IPS DF 19.7 (cell line): ENCODE measurements around the gene ARHGEF11.
"Not testable (repeated sequence)": the region's sequence is repeated elsewhere in the genome, so short reads cannot be mapped to it uniquely, and the experiment has no call there.

Experiments used
- DNase-seq: peaks from one replicate; pipeline ENCODE4 v3.0.0-alpha.2; 2013; ENCODE audit warnings: low read depth, low spot score

The ARHGEF11 gene

DNA sequence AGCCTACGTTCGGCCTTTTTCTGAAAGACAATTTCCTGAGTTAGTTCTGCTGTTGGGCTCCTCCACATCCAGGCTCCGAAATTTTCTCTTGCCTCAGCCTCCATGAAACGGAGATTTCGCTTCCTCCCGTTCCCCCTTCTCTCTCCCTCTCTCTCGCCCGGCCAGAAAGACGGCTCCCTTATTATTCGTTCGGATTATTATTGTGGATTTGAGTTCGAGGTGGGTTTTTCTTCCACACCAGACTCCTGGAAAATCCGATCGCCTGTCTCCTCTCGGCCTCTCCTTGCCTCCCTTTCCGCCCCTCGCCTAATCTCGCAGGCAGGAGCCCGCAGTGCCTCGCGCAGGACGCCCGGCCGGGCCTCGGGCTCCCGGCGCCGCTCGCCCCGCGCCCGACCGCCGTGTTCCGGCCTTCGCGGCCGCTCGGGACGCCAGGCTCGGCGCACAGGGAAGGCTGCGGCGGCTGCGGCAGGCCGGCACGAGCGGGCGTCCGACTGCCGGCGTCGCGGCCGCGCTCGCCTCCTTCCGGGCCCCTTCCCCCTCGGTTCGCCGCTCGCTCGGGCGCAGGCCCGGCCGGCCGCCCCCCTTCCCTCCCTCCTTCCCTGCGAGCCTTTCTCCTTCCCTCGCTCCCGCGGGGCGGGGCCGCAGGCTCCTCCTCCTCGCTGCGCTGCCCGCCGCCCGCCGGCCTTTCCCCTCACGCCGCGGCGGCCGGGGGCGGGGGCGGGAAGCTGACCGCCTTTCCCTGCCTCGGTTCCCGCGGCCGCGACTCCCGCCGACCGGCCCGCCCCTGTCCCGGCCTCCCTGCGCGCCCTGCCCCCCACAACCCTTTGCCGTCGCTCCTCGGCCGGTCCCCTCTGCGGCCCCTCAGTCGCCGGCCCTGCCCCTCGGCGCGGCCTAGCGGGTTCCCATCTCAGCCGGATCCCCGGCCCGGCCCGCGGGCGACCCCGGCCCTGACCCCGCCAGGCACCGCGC, at the start of gene ARHGEF11:
TSS of gene ARHGEF11 (minus strand) at position 493 of the 969 bp plus-strand sequence. CDS start 1,412 bp downstream, outside the sequence.
- peak; percentile 54 for DNase-seq

GRCh38 chr1:157095091-157095490, 49.5 kb upstream of the ARHGEF11 start:
- no peak for DNase-seq

GRCh38 chr1:157092831-157093230, 47.3 kb upstream of the ARHGEF11 start:
- DNase-seq = no peak

DNA sequence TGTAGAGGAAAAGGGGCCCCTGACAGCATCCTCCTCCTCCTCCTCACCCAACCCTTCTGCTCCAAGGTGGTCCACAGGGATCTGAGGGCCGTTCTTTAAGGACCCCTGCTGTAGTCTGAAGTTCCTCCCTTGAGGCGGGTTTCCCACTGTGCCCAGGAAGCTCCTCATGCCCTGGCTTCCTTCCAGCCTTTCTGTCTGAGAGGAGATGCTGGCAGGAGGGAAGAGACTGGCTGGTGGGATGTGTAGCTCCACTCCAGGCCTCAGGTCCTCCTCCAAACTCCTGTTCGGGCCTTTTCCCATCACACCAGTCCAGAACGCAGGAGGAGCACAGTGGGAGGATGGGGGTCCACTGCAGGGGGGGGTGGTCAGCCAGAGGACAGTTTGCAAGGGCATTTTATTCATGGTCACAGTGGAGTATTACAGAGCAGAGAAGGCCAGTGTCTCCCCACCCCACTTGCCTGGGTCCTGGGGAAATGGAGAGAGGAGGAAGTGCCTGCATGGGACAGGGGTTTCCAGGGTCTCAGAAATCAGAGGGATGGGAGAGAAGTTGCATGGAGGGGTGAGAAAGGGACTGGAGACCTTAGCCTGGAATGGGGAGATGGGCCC, 46.2 kb upstream of the ARHGEF11 start:
- no peak for DNase-seq

DNA sequence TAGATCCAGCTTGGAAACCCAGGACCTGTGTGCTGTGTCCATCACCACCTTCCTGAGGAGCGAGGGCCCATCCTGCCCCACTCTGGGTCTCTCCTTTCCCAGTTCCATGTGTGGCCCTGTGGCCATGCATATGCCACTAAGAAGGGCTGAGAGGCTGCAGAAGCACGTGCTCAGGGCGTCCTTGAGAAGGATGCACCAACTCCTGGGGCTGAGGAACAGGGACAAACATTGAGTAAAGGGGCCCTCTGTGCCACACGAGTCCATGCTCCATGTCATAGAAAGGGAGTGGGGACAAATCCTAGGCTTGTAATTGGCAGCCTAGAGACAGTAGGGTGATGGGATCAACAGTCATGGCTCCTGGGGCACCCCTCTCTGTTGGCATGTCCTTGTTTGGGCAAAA, 45.6 kb upstream of the ARHGEF11 start:
- no peak for DNase-seq

DNA sequence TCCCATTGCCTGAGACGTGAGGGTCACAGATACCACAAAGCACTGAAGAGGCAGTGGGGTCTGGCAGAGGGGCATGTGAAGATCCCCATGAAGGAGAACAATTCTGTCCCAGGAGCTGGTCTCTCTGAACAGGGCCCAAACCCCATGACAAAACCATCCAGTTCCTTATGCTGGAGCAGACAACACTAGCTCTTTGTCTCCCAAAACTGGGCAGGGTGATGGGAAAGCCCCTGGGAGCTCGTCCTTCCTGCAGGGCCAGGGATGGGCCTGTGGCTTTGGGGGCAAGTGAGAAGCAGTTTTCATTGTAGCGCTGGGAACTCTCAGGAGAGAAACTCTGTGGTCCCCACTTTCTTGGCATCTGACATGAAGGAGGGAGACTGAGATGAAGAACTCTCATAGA, 45.2 kb upstream of the ARHGEF11 start:
- DNase-seq = no peak

DNA sequence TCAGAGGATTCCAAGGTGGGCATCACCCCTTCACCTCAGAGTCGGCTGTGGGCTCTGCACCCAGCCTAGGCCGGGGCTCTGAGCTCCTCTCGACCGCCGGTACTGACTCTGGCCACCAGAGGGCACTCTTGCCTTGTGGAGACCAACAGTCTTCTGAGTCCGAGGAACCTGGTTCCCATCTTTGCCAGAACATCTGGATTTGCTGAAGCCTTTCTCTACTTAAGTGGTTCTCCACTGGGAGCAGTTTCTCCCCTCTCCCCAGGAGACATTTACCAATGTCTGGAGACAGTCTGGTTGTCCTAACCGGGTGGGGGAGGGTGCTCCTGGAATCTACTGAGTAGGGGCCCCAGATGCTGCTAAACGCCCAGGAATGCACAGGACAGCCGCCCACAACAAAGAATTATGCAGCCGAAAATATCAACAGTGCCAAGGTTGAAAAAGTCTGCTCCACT, 44.7 kb upstream of the ARHGEF11 start:
- DNase-seq = peak; percentile 78

DNA sequence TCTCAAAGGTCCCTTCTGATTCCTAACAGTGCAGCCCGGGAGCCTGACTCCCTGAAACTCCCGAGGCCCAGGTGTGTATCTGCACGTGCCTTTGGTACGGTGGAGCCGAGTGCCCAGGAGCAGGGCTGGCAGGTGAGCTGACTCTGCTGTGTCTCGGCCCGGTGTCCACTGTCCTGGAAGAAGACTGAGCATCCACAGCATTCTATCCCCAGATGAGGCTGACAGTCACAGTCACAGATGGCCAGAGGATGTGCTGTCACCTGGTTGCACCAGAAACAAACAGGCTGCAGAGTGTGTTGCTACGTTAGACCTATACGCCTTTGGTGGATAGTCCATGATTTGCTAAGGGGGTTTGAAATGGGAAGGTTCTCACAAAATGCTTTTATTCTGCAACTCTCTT, 44.2 kb upstream of the ARHGEF11 start:
- DNase-seq = no peak

GRCh38 chr1:157088607-157089006, 43.1 kb upstream of the ARHGEF11 start:
- no peak for DNase-seq

DNA sequence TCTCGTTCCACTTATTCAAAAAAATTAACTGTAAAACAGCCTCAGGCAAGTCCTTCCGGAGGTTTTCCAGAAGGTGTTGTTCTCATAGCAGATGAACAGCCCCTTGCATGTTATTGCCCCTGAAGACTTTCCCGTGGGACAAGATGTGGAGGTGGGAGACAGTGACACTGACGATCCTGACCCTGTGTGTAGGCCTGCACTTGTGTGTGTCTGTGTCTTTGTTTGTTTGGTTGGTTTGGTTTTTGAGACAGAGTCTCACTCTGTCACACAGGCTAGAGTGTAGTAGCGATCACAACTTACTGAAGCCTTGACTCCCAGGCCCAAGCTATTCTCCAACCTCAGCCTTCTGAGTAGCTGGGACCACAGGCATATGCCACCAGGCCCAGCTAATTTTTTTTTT, 41.5 kb upstream of the ARHGEF11 start:
- DNase-seq = no peak

GRCh38 chr1:157086299-157086698, 40.8 kb upstream of the ARHGEF11 start:
- no peak for DNase-seq

- no peak for DNase-seq
These were observed 39.9 kb upstream of the ARHGEF11 start for GRCh38 chr1:157085421-157085820.

GRCh38 chr1:157084720-157085119, 39.2 kb upstream of the ARHGEF11 start:
- no peak for DNase-seq

GRCh38 chr1:157081707-157082106, 36.2 kb upstream of the ARHGEF11 start:
- DNase-seq = no peak

- no peak for DNase-seq
These were observed 35.2 kb upstream of the ARHGEF11 start for GRCh38 chr1:157080714-157081113.

DNA sequence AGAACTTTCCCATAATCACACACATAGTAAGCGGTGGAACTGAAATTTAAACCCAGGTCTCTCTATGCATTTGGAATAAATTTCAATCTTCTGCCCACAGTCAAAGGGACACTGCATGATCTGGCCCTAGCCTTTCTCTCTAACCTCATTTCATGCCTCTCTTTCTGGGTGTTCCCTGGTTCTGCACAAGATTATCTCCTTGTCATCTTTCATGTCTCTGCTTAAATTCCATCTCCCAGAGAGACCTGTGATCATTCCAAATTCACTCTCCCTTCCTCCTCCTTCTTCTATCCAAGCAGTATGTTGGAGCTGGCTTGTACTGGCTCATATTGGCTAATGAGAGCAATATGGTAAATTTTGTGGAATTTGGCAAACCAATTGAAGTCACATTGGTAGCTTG, 31.9 kb upstream of the ARHGEF11 start:
- no peak for DNase-seq

- DNase-seq = peak; percentile 71
These were observed 28.6 kb upstream of the ARHGEF11 start for GRCh38 chr1:157073944-157074685.

DNA sequence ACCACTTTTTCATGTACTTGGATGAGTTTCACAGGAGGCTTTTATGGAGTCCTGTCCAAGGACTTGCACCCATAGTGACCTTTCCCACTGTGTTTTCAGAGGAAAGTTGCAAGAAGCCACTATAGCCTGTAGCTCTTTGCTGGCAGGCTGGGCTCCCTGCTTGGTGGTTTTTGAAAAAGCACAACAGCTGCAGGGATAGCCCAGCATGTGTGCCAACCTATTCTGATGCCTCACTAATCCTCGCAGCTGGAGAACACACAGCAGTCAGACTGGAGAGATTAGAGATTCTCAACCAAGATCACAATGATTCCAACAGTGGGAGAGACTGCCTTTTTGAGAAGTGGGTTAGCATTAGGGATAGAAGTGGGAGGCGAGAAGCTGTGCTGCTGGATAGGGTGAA, 24.1 kb upstream of the ARHGEF11 start:
- no peak for DNase-seq

GRCh38 chr1:157059241-157059640, 13.7 kb upstream of the ARHGEF11 start:
- not testable (repeated sequence) for DNase-seq

- no peak for DNase-seq
These were observed 10.7 kb upstream of the ARHGEF11 start for GRCh38 chr1:157056269-157056668.

- not testable (repeated sequence) for DNase-seq
These were observed 10.2 kb upstream of the ARHGEF11 start for GRCh38 chr1:157055729-157056128.

- DNase-seq = no peak
These were observed 5.3 kb upstream of the ARHGEF11 start for GRCh38 chr1:157050836-157051235.
